PC-3 (cell line): ENCODE measurements around the gene GNAT2. TPM values are rescaled to one million over a fixed set of nuclear protein-coding genes. Genes with fewer than 3 reads are reported as not detected.

Experiments used
- ATAC-seq: fragments of 200-7000 bp; cut with Tn5 transposase; 2 replicates; pipeline ENCODE4 v1.9.1; 2020; ENCODE audit warnings: mild to moderate bottlenecking, moderate library complexity
- BruUV-seq: library from RNA; stranded (reverse); fragments of 400-500 nt; replicated peaks from 2 replicates; lab custom pipeline; 2021; lab: Mats Ljungman, UMichigan
- CTCF ChIA-PET: fragments of 300-600 bp; sonication (Branson Sonifier 250); formaldehyde crosslinking; loops from one replicate; lab custom pipeline; 2022; ENCODE audit warnings: antibody characterized with exemption; lab: Charles Lee
- POLR2A ChIA-PET: fragments of 300-600 bp; sonication (Branson Sonifier 250); formaldehyde crosslinking; loops from one replicate; lab custom pipeline; 2022; ENCODE audit warnings: antibody characterized with exemption; ENCODE audit not compliant: unreplicated experiment; lab: Charles Lee
- DNase-seq: peaks from one replicate; pipeline ENCODE4 v3.0.0-alpha.2; 2015
- H2AFZ ChIP-seq: fragments of 300-600 bp; sonication (generic); 2 replicates; pipeline ENCODE4 v1.6.0; 2016; ENCODE audit warnings: antibody characterized with exemption, low read length
- H3F3A ChIP-seq: fragments of 300-600 bp; sonication (generic); one replicate; pipeline ENCODE4 v1.6.0; 2017; ENCODE audit warnings: antibody characterized with exemption, low read length, control low read depth, mild to moderate bottlenecking; ENCODE audit not compliant: unreplicated experiment
- H3K27ac ChIP-seq: fragments of 300-600 bp; sonication (generic); 2 replicates; pipeline ENCODE4 v1.5.1; 2016; ENCODE audit warnings: mild to moderate bottlenecking, low read length
- H3K27me3 ChIP-seq: fragments of 300-600 bp; sonication (generic); 2 replicates; pipeline ENCODE4 v1.6.1; 2016; ENCODE audit warnings: low read length, mixed read lengths
- H3K36me3 ChIP-seq: fragments of 300-600 bp; sonication (generic); 2 replicates; pipeline ENCODE4 v1.6.1; 2016; ENCODE audit warnings: low read depth, mixed run types, low read length, mixed read lengths
- H3K4me1 ChIP-seq: fragments of 300-600 bp; sonication (generic); 2 replicates; pipeline ENCODE4 v1.5.1; 2016; ENCODE audit warnings: low read length; ENCODE audit not compliant: insufficient read depth
- H3K4me2 ChIP-seq: fragments of 300-600 bp; sonication (generic); 2 replicates; pipeline ENCODE4 v1.6.0; 2016; ENCODE audit warnings: low read length
- H3K4me3 ChIP-seq: fragments of 300-600 bp; sonication (generic); 2 replicates; pipeline ENCODE4 v1.5.1; 2016; ENCODE audit warnings: mild to moderate bottlenecking, low read length, mixed read lengths
- H3K79me2 ChIP-seq: fragments of 300-600 bp; sonication (generic); 2 replicates; pipeline ENCODE4 v1.6.1; 2017; ENCODE audit warnings: low read length, mixed read lengths
- H3K9ac ChIP-seq: fragments of 300-600 bp; sonication (generic); 2 replicates; pipeline ENCODE4 v1.6.0; 2016; ENCODE audit warnings: mild to moderate bottlenecking, low read length
- H3K9me2 ChIP-seq: fragments of 300-600 bp; sonication (generic); replicated peaks from 2 replicates; pipeline ENCODE4 v1.6.1; 2016; ENCODE audit warnings: mixed run types, low read length, mixed read lengths
- H3K9me3 ChIP-seq: fragments of 300-600 bp; sonication (generic); 2 replicates; pipeline ENCODE4 v1.6.1; 2016; ENCODE audit warnings: low read length, mixed read lengths
- H4K20me1 ChIP-seq: fragments of 300-600 bp; sonication (generic); 2 replicates; pipeline ENCODE4 v1.6.1; 2016; ENCODE audit warnings: low read length, mixed read lengths
- EZH2 ChIP-seq: fragments of 300-600 bp; sonication (generic); IDR thresholded peaks from one replicate; pipeline ENCODE4 v1.6.1; 2017; ENCODE audit warnings: antibody characterized with exemption, mild to moderate bottlenecking, low read length; ENCODE audit not compliant: unreplicated experiment
- EZH2phosphoT487 ChIP-seq: fragments of 300-600 bp; sonication (generic); IDR thresholded peaks from 2 replicates; pipeline ENCODE4 v1.6.1; 2018; ENCODE audit warnings: mild to moderate bottlenecking, antibody characterized with exemption, low read length, borderline replicate concordance
- intact Hi-C: fragments of 100-400 bp; cut with micrococcal nuclease; formaldehyde crosslinking; loops from 2 replicates; pipeline ENCODE4 v1.9.0; 2023
- total RNA-seq: library from RNA; depleted of rRNA; stranded (reverse); fragments of >200 nt; gene quantifications from 2 replicates; pipeline ENCODE4 v1.2.3, GENCODE V29; 2014
- TF ChIP-seq, protein P1 (sequence below): fragments of 300-600 bp; sonication (generic); conservative IDR thresholded peaks from 2 replicates; pipeline ENCODE4 v1.5.1; 2017; ENCODE audit warnings: antibody characterized with exemption, low read depth, mild to moderate bottlenecking, low read length

Gene GNAT2
- total RNA-seq, 1 experiment from 2014 or later = 0.69 TPM

DNA sequence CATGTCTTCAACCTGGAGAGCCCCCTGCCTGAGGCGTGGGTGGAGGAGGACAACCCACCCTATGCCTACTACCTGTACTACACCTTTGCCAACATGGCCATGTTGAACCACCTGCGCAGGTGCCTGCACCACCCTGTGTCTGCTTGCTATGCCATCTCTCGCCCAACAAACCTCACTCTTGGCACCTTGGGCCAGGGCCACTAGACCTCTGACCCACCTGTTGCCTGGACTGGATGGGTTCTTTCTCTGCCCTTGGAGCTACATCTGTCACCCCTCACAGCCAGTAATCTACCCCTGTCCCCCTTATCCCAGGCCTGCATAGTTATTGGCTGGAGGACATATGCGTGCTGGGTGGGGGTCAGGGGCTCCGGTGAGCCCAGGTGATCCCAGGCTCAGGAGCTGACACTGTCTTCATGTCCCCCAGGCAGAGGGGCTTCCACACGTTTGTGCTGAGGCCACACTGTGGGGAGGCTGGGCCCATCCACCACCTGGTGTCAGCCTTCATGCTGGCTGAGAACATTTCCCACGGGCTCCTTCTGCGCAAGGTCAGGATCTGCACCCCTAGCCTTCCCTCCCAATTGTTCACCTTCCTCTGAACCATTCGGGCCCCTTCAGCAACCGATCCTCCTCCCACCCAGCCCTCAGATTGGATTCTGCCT, 10.1 kb upstream of the GNAT2 start:
- H3K27me3 ChIP-seq = no peaks in the 10 kb centered on the region
- H3F3A ChIP-seq = no peaks in the 10 kb centered on the region
- intact Hi-C loops = no loop called here
- no peak overlapping the region for H3K9ac ChIP-seq
- H3K4me3 ChIP-seq = no peak overlapping the region
- TF ChIP-seq EZH2 (no peak), EZH2phosphoT487 (no peak)
- TF ChIP-seq, protein P1, sequence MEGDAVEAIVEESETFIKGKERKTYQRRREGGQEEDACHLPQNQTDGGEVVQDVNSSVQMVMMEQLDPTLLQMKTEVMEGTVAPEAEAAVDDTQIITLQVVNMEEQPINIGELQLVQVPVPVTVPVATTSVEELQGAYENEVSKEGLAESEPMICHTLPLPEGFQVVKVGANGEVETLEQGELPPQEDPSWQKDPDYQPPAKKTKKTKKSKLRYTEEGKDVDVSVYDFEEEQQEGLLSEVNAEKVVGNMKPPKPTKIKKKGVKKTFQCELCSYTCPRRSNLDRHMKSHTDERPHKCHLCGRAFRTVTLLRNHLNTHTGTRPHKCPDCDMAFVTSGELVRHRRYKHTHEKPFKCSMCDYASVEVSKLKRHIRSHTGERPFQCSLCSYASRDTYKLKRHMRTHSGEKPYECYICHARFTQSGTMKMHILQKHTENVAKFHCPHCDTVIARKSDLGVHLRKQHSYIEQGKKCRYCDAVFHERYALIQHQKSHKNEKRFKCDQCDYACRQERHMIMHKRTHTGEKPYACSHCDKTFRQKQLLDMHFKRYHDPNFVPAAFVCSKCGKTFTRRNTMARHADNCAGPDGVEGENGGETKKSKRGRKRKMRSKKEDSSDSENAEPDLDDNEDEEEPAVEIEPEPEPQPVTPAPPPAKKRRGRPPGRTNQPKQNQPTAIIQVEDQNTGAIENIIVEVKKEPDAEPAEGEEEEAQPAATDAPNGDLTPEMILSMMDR = no peak
- ChIA-PET POLR2A (no interaction called here), CTCF (interaction anchor here (1.8 kb wide), 1 partner anchor 83 kb away, joined by 9 read pairs; no protein-coding TSS in a partner anchor)
- peaks cover 32% of the 10 kb centered on the region for H3K36me3 ChIP-seq
- peaks cover 3% of the 10 kb centered on the region for H3K79me2 ChIP-seq
- H3K9me2 ChIP-seq = no peaks in the 10 kb centered on the region
- DNase-seq (no peak), ATAC-seq (no peak)
- no peaks in the 10 kb centered on the region for H3K4me1 ChIP-seq
- H4K20me1 ChIP-seq = no peaks in the 10 kb centered on the region
- BruUV-seq = no TSS peak
- no peak overlapping the region for H3K4me2 ChIP-seq
- no peak overlapping the region for H3K27ac ChIP-seq
- H3K9me3 ChIP-seq = no peaks in the 10 kb centered on the region
- H2AFZ ChIP-seq = no peak overlapping the region

DNA sequence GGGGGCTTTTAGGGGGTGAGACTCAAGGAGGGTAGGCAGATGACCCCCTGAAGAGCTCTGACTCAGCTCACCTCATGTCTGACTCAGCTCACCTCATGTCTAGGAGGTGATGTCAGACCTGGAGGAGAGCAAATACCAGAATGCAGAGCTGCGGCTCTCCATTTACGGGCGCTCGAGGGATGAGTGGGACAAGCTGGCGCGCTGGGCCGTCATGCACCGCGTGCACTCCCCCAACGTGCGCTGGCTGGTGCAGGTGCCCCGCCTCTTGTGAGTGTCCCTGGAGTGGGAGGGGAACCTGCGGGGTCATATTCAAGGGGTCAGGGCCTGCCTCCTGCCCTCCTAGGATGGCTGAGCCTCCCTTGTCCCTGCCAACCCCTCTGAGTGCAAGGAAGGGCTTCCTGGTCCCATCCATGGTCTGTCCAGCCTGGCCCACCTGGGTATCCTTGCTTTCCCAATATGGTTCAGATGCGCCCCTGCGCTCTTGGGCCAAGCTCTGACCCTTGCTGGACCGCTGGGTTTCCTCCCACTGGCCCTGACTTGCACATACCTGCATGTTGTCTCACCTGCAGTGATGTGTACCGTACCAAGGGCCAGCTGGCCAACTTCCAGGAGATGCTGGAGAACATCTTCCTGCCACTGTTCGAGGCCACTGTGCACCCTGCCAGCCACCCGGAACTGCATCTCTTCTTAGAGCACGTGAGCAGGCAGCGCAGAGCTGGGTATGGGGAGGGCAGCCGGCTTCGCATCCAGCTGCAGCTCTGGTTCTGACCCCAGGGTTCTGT, 9.3 kb upstream of the GNAT2 start:
- Histone ChIP-seq H3K4me2 (no peak overlapping the region), H3K79me2 (peaks cover 11% of the 10 kb centered on the region), H3K27me3 (no peaks in the 10 kb centered on the region), H3K4me3 (no peak overlapping the region), H3K27ac (no peak overlapping the region), H3K4me1 (no peaks in the 10 kb centered on the region), H3K9me2 (no peaks in the 10 kb centered on the region), H3K9me3 (no peaks in the 10 kb centered on the region), H2AFZ (no peak overlapping the region), H3F3A (no peaks in the 10 kb centered on the region), H4K20me1 (no peaks in the 10 kb centered on the region), H3K36me3 (peaks cover 32% of the 10 kb centered on the region), H3K9ac (no peak overlapping the region)
- POLR2A ChIA-PET = no interaction called here
- ATAC-seq = peak; percentile 61; the same call in 1 of the 2 replicates
- peak; percentile 49 for DNase-seq
- BruUV-seq = no TSS peak
- intact Hi-C loops = no loop called here
- CTCF ChIA-PET = no interaction called here
- TF ChIP-seq, protein P1 = no peak
- TF ChIP-seq EZH2 (no peak), EZH2phosphoT487 (no peak)
